IPS-18a (cell line): Measurements from ENCODE around the gene COLEC11.

Experiments used
- H3K27ac ChIP-seq: one replicate; pipeline ENCODE4 v1.5.1; 2013; ENCODE audit warnings: low read length
- H3K27me3 ChIP-seq: one replicate; pipeline ENCODE4 v1.6.1; 2013; ENCODE audit warnings: mild to moderate bottlenecking, low read length; ENCODE audit not compliant: control insufficient read depth, insufficient read depth
- H3K36me3 ChIP-seq: one replicate; pipeline ENCODE4 v1.6.1; 2013; ENCODE audit warnings: low read depth, low read length; ENCODE audit not compliant: control insufficient read depth
- H3K4me1 ChIP-seq: one replicate; pipeline ENCODE4 v1.6.1; 2013; ENCODE audit warnings: low read depth, low read length; ENCODE audit not compliant: control insufficient read depth
- H3K4me3 ChIP-seq: one replicate; pipeline ENCODE4 v1.5.1; 2013; ENCODE audit warnings: low read length
- H3K9ac ChIP-seq: one replicate; pipeline ENCODE4 v1.6.1; 2013; ENCODE audit warnings: mild to moderate bottlenecking, low read length, moderate library complexity
- H3K9me3 ChIP-seq: one replicate; pipeline ENCODE4 v1.6.1; 2013; ENCODE audit warnings: low read depth, low read length; ENCODE audit not compliant: control insufficient read depth

COLEC11 gene

DNA sequence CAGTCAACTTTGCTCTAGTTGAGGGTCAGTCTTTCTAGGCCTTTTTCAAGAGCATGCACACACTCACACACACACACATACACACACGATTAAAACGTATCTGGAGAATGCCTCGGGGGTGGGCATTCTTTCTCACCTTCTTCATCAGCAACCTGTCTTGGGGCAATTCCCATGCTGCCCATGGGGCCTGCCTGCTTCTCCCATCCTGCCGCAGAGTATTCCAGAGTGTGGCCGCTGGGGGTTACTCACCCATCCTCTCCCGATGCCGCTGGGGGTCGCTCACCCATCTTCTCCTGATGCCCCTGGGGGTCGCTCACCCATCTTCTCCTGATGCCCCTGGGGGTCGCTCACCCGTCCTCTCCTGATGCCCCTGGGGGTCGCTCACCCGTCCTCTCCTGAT is 52.3 kb downstream of the COLEC11 start:
- Histone ChIP-seq H3K4me1 (peaks cover 5% of the 10 kb centered on the region), H3K9me3 (no peaks in the 10 kb centered on the region)

DNA sequence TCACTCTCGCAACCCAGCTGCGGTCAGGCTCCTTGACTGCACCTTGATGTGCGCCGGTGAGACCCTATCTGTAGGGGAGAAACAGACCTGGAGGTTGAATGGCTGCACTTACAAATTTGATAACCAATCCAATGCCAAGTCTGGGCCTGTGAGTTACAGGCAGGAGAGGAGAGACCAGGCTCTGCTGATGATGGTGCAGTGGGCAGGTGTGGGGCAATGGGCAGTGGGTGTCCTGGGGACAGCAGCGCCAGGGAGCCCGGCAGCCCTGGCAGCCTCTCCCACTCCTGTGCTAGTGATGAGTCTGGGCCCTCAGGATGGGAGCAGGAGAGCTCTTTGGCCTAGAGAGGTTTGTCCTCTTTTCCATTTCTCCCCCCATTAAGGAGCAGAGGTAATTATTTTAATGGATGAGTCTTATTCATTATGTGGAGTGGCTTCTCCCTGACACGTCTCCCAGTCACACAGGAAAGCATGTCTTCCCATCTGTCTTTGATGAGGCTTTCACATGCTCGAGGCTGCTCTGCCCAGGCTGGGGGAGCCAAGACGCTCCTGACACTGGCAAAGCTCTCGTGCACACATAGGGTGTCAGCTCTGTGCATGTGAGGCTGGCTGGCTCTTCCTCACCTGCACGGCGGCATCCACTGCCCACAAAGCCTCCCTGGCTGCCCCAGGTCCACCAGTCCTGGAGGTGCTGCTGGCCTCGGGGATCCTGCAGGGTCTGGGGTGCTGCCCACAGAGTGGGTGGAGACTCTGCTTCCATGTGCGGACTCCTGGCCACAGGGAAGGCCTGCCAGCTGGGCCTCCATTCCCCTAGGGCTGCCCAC is 53.1 kb downstream of the COLEC11 start:
- Histone ChIP-seq H3K27me3 (no peaks in the 10 kb centered on the region), H3K9me3 (no peaks in the 10 kb centered on the region), H3K27ac (no peak overlapping the region), H3K4me1 (peaks cover 8% of the 10 kb centered on the region), H3K36me3 (no peaks in the 10 kb centered on the region), H3K4me3 (no peak overlapping the region), H3K9ac (no peak overlapping the region)

More for the DNA sequence above, 52.3 kb downstream of the COLEC11 start:
- Histone ChIP-seq H3K4me3 (no peak overlapping the region), H3K9ac (no peak overlapping the region), H3K27me3 (no peaks in the 10 kb centered on the region), H3K36me3 (no peaks in the 10 kb centered on the region), H3K27ac (no peak overlapping the region)

DNA sequence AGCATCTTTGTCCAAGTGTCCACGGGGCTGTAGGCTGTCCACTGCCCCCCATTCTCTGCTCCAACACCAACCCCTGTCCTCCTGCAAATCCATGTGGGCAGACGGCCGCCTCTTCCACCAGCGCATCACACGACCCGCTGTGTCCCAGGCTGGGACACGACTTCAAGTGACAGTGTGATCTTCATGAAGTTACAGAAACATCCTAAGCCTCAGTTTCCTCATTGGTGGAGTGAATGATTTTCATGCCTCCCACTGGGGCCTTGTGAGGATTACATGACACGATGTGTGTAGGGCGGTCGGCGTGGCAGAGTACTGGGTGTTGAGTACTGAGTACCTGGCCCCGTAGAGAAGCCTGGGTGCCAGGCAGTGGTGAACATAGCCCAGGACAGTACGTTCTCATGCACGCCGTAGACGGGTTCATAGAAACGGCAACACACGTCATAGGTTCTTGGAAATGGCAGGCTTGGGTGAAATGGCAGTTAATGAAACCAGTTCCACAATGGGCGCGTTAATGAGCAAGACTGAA is 53.8 kb downstream of the COLEC11 start:
- Histone ChIP-seq H3K4me1 (peaks cover 8% of the 10 kb centered on the region), H3K27ac (no peak overlapping the region), H3K4me3 (no peak overlapping the region), H3K36me3 (no peaks in the 10 kb centered on the region), H3K27me3 (no peaks in the 10 kb centered on the region), H3K9ac (no peak overlapping the region), H3K9me3 (no peaks in the 10 kb centered on the region)

DNA sequence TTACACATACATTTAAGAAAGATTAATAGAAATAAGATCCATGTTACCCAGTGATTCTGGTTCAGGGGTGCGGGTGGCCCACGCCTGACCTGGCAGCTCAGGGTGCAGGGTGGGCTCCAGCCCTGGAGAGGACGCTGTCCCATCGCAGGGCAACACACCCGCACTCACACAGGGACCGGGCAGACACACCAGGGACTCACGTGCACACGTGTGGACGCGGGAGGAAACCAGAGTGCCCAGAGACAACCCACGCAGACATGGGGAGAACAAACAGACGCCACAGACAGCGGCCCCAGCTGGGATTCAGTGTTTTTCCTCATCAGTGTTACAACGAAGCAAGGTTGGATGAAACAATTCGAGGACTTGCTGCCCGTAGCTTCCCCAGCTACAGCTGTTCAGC is 54.7 kb downstream of the COLEC11 start:
- Histone ChIP-seq H3K27me3 (no peaks in the 10 kb centered on the region), H3K4me1 (peaks cover 8% of the 10 kb centered on the region), H3K9me3 (no peaks in the 10 kb centered on the region), H3K9ac (no peak overlapping the region), H3K27ac (no peak overlapping the region), H3K36me3 (no peaks in the 10 kb centered on the region), H3K4me3 (no peak overlapping the region)

DNA sequence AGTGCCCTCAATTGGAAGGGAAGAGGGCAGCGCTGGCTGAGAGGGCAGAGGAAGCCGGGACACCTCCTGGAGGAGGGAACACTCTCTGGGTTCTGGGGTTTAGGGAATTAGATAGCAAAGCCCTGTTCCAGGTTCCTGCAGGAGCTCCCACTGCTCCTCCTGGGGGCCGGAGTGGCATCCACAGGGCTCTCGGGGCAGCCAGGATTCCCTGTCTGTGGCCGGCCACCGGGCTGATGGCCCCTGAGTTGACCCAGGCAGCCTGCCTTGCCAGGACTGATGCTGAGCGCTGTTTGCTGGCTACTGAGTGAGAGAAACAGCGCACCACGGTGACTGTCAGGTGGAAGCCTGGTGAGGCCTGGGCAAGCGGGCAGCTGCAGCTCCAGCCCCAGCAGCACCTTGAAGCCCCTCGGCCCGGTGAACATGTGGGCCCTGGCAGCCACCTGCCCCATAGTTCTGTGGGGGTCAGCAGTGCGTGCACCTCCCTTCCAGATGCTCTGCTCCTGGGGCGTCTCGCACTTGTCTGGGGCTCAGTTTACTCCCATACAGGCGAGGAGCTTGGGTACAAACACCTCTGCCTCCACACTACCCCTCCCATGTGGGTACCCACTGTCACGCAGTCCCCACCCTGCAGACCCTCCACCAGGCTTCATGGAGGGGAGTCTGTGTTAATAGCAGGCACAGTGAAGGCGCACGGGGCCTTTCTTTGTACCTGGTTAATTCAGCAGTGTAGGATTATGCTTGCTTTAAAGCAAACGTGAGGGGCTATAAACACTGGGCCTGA is 55.4 kb downstream of the COLEC11 start:
- H3K9me3 ChIP-seq = no peaks in the 10 kb centered on the region
- H3K9ac ChIP-seq = no peak overlapping the region
- peaks cover 8% of the 10 kb centered on the region for H3K4me1 ChIP-seq
- no peaks in the 10 kb centered on the region for H3K27me3 ChIP-seq
- H3K36me3 ChIP-seq = no peaks in the 10 kb centered on the region
- peak overlapping the region; percentile 23 for H3K4me3 ChIP-seq
- H3K27ac ChIP-seq = no peak overlapping the region

DNA sequence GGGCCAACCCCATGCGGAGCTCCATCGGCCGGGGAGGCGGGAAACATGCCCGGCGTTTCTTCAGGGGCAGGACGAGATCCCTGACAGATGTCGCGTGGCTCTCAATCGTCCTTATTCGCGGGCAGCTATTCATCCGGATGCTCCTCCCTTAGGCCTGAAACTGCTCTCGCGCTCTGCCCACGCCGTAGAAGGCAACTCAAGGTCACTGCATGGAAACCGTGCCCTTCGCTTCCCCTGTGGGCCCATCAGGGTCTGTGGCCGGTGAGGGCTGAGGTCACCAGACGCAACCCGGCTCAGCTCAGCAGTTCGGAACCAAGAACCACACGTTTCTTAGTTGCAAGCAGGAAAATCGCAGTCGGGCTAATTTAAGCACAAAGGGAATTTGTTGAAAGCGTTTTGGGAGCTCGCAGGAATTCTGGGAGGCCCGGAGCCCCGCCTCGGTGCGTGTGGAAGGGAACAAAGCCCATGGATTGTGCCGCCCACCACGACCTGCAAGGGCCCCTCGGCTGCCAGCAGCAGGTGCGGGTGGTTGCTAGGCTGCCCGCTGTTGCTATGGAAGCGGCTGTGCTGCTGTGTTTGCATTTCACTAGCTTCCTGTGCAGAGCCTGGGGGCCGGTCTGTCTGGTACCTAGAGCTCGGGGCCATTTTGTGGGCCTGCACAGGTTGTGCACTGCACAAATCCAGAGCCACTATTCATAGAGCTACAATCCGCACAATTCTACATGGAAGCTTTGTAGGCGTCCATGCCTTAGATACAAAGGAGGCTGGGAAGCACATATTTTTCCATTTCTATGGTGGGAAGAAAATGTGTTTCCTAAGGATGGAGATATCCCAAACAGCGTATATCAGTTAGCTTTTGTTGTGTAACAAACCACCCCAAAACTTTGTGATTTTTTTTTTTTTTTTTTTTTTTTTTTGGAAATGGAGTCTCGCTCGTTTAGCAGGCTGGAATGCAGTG is 57.1 kb downstream of the COLEC11 start:
- H3K9ac ChIP-seq = peak overlapping the region; percentile 93
- no peaks in the 10 kb centered on the region for H3K27me3 ChIP-seq
- H3K27ac ChIP-seq = peak overlapping the region; percentile 94
- peaks cover 13% of the 10 kb centered on the region for H3K4me1 ChIP-seq
- no peaks in the 10 kb centered on the region for H3K36me3 ChIP-seq
- H3K9me3 ChIP-seq = no peaks in the 10 kb centered on the region
- peak overlapping the region; percentile 74 for H3K4me3 ChIP-seq

DNA sequence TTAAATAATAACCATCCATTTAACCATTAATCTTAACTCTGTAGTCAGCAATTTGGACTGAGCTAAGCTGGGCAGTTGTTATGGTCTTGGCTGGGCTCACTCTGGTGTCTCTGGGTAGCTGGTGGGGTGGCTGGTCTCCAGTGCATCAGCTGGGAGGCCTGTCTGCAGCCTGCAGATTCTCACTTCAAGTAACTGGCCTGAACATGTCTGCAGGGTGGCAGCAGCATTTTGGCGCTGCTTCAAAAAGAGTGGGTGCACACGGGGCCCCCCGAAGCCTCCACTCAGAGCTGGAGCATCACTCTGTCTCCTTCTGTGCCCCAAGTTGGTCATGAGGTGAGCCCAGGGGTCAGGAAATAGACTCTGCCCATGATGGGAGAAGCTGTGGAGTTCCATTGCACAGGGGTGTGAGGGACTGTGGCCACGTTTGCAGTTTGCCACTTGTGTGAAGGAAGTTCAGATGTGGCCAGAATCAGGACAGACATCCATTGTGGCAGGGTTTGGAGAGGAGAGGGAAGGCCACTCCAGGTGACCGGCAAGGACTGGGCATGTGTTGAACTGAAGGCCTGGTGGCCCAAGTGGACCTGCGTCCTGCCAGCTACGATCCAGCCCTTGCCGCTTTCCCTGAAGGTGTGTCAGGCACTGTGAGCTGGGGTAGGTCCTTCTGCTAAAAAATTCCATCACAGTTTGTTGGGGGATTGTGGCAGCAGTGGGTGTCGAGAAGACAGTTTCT is 58.1 kb downstream of the COLEC11 start:
- Histone ChIP-seq H3K9me3 (no peaks in the 10 kb centered on the region), H3K9ac (no peak overlapping the region), H3K36me3 (no peaks in the 10 kb centered on the region), H3K4me1 (peaks cover 20% of the 10 kb centered on the region), H3K27ac (no peak overlapping the region), H3K4me3 (no peak overlapping the region), H3K27me3 (no peaks in the 10 kb centered on the region)

DNA sequence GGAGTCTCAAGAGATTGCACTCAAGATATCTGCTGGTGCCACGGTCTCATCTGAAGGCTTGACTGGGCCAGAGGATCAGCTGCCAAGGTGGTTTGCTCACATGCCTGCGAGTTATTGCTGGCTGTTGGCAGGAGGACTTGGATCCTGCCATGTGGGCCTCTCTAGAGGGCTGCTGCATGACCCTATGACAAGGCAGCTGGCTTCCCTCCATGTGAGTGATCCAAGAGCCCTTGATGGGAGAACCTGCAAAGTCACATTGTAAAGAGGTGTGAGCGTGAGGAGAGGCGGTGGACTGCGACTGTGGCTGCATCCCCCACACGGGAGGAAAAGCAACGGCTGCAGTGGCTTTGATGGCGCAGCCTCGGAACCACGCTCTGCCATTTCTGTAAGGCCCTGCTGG is 59.1 kb downstream of the COLEC11 start:
- Histone ChIP-seq H3K27me3 (no peaks in the 10 kb centered on the region), H3K4me1 (peaks cover 20% of the 10 kb centered on the region), H3K9me3 (no peaks in the 10 kb centered on the region), H3K9ac (no peak overlapping the region), H3K27ac (no peak overlapping the region), H3K4me3 (no peak overlapping the region), H3K36me3 (no peaks in the 10 kb centered on the region)

DNA sequence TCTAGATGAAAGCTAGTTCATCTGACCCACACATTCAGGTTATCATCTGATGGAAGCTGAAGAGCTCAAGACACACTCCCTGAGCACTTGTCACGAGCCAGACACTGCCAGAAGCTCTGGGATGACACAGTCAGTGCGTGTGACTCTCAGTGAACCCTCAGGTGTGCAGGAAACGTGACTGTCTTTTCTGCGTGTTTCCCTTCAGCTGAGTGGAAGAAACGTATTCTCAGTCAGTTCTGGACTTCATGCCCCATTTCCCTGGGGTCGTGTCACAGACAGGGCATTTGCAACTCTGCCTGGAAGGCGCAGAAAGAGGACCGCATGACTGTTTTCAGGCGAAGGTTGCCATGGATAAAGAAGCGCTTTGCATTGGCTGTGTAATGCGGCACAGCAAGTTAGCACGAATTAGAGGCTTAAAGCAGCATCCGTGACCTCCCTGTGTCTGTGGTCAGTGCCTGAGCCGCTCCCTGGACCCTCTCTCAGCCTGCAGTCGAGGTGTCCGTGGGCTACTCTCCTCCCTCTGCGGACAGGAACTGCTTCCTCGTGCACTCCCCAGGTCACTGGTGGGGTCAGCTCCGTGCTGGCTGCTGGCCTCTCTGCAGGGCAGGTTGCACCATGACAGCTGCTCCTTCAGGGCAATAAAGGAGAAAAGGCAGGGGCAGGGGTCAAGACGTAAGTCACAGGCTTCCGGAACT is 59.8 kb downstream of the COLEC11 start:
- no peak overlapping the region for H3K4me3 ChIP-seq
- no peaks in the 10 kb centered on the region for H3K9me3 ChIP-seq

More for the DNA sequence above, 59.8 kb downstream of the COLEC11 start:
- Histone ChIP-seq H3K9ac (no peak overlapping the region), H3K36me3 (no peaks in the 10 kb centered on the region), H3K27ac (no peak overlapping the region), H3K4me1 (peaks cover 23% of the 10 kb centered on the region), H3K27me3 (no peaks in the 10 kb centered on the region)
